ENCODE measurements around the gene HIP1. TPM values are rescaled to one million over a fixed set of nuclear protein-coding genes. Genes with fewer than 3 reads are reported as not detected.

HIP1 gene
- total and polyA plus RNA-seq, 9 of the 15 experiments (the other 6 are each of a cell fraction or from before 2014, with no cell fraction given): 2.4 to 13.7 (median 9.5) TPM

DNA sequence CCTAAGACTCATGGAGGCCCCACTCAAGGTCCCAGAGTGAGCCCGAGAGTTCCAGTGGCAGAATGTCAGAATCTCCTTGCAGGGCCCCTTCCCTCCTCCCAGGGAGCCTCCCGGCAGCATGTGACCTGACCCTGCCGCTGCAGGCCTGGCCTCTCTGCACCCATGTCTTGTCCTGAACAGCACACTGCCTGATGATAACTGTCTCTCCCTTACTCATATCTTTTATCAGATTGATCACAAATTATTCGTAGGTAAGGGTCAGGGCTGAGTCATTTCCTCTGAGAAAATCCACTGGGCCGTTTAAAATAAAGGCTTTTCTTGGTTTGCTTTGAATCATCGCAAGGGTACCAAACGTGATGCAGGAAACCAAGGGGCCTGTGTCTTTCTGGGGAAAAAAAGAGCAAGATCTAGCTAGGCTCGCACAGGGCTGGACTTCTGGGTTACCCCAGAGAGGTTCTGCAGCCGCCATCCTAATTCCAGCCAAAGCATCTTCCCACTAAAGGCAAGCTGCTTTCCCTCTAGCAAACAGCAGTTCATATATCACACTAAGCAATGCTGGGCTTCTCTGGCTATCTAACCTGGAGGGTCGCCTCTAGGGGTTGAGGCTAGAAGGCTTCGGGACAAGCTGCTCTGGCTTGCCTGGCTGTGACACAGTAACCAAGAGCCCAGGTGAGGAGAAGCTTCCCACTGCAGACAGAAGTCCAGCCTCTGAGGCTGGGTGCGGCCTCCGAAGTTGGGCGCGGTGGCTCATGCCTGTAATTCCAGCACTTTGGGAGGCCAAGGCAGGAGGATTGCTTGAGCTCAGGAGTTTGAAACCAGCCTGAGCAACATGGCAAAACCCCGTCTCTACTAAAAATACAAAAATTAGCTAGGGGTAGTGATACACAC is 141.8 kb downstream of the HIP1 start (continued):
- TF ChIP-seq, protein P1, sequence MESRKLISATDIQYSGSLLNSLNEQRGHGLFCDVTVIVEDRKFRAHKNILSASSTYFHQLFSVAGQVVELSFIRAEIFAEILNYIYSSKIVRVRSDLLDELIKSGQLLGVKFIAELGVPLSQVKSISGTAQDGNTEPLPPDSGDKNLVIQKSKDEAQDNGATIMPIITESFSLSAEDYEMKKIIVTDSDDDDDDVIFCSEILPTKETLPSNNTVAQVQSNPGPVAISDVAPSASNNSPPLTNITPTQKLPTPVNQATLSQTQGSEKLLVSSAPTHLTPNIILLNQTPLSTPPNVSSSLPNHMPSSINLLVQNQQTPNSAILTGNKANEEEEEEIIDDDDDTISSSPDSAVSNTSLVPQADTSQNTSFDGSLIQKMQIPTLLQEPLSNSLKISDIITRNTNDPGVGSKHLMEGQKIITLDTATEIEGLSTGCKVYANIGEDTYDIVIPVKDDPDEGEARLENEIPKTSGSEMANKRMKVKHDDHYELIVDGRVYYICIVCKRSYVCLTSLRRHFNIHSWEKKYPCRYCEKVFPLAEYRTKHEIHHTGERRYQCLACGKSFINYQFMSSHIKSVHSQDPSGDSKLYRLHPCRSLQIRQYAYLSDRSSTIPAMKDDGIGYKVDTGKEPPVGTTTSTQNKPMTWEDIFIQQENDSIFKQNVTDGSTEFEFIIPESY (CRISPR knock-in tag; IDR thresholded peaks at IDR 0.05): no peak
- no peak for TF ChIP-seq NRF1 (conservative IDR thresholded peaks at IDR 0.05 in 1 of 2, IDR thresholded peaks at IDR 0.05 in 1 of 2)
- TF ChIP-seq, protein P2, sequence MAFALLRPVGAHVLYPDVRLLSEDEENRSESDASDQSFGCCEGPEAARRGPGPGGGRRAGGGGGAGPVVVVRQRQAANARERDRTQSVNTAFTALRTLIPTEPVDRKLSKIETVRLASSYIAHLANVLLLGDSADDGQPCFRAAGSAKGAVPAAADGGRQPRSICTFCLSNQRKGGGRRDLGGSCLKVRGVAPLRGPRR (CRISPR knock-in tag; IDR thresholded peaks at IDR 0.05): no peak
- TF ChIP-seq BCL6 (CRISPR knock-in tag; IDR thresholded peaks at IDR 0.05): no peak
- TF ChIP-seq TEAD2 (tag; IDR thresholded peaks at IDR 0.05): no peak
- 0 out of 2 replicates have a peak, but pooled peaks have one; percentile 20 for TF ChIP-seq LEF1 (IDR thresholded peaks at IDR 0.05)
- TF ChIP-seq, protein P3, sequence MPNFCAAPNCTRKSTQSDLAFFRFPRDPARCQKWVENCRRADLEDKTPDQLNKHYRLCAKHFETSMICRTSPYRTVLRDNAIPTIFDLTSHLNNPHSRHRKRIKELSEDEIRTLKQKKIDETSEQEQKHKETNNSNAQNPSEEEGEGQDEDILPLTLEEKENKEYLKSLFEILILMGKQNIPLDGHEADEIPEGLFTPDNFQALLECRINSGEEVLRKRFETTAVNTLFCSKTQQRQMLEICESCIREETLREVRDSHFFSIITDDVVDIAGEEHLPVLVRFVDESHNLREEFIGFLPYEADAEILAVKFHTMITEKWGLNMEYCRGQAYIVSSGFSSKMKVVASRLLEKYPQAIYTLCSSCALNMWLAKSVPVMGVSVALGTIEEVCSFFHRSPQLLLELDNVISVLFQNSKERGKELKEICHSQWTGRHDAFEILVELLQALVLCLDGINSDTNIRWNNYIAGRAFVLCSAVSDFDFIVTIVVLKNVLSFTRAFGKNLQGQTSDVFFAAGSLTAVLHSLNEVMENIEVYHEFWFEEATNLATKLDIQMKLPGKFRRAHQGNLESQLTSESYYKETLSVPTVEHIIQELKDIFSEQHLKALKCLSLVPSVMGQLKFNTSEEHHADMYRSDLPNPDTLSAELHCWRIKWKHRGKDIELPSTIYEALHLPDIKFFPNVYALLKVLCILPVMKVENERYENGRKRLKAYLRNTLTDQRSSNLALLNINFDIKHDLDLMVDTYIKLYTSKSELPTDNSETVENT (CRISPR knock-in tag; IDR thresholded peaks at IDR 0.05): no peak
- no peak for TF ChIP-seq U2AF2 (optimal IDR thresholded peaks at IDR 0.05; ENCODE audit: low read depth, low read length)
- TF ChIP-seq RFX5 (IDR thresholded peaks at IDR 0.05; ENCODE audit: low read depth, low read length): no peak
- no peak for TF ChIP-seq SMAD2 (IDR thresholded peaks at IDR 0.05; ENCODE audit: low read depth, low read length)
- no peak for TF ChIP-seq SNRNP70 (optimal IDR thresholded peaks at IDR 0.05; ENCODE audit: low read depth, low read length)
- TF ChIP-seq KLF13 (tag; IDR thresholded peaks at IDR 0.05; ENCODE audit: borderline replicate concordance, low read depth): no peak
- TF ChIP-seq CREBBP (IDR thresholded peaks at IDR 0.05; ENCODE audit: low read depth, low read length): no peak
- TF ChIP-seq FOXM1 (IDR thresholded peaks at IDR 0.05; ENCODE audit: low read depth): no peak
- no peak for TF ChIP-seq FOXM1 (CRISPR knock-in tag; IDR thresholded peaks at IDR 0.05; ENCODE audit: low read depth)
- no peak for TF ChIP-seq ZNF707 (CRISPR knock-in tag; conservative IDR thresholded peaks at IDR 0.05)
- TF ChIP-seq RBM22 (IDR thresholded peaks at IDR 0.05; ENCODE audit: low read depth, low read length, poor library complexity, severe bottlenecking): no peak
- no peak for TF ChIP-seq NCOA4 (IDR thresholded peaks at IDR 0.05; ENCODE audit: partially characterized antibody)
- no peak for TF ChIP-seq ZNF785 (CRISPR knock-in tag; IDR thresholded peaks at IDR 0.05)
- TF ChIP-seq TBP (optimal IDR thresholded peaks at IDR 0.05; ENCODE audit: low read depth, low read length): no peak
- no peak for TF ChIP-seq SRF (CRISPR knock-in tag; IDR thresholded peaks at IDR 0.05)
